H1 (cell line): ENCODE results near the gene DPY30.

Source experiments
- CTCF ChIP-seq, 3 experiments: IDR thresholded peaks; 1 replicate in 2 of 3; 2 replicates in 1 of 3; pipeline versions ENCODE4 v1.5.1 to v1.6.1; 2011; ENCODE audit warnings: low read length in 3 of 3, mild to moderate bottlenecking in 3 of 3, inconsistent platforms in 2 of 3, low read depth in 1 of 3, moderate library complexity in 1 of 3; ENCODE audit not compliant: insufficient read depth in 1 of 3; ENCODE audit errors: control extremely low read depth in 1 of 3
- JUND ChIP-seq: IDR thresholded peaks from 2 replicates; pipeline ENCODE4 v1.6.1; 2011; ENCODE audit warnings: mild to moderate bottlenecking, improper control_type of control experiment, low read length
- SP4 ChIP-seq: IDR thresholded peaks from 2 replicates; pipeline ENCODE4 v1.6.1; 2012; ENCODE audit warnings: low read length, inconsistent platforms
- TAF1 ChIP-seq: IDR thresholded peaks from 2 replicates; pipeline ENCODE4 v1.6.1; 2011; ENCODE audit warnings: mild to moderate bottlenecking, low read depth, low read length

GRCh38 chr2:32061430-32061829 is 21.8 kb upstream of the DPY30 start:
- TF ChIP-seq CTCF (IDR thresholded peaks at IDR 0.05; ENCODE audit: control extremely low read depth in 1 of 3, insufficient read depth in 1 of 3, low read depth in 1 of 3, low read length in 3 of 3) (no peak), SP4 (no peak), TAF1 (no peak), JUND (no peak)
